Keratinocyte (primary cell): ENCODE measurements around the gene DCHS2. TPM values are rescaled to one million over a fixed set of nuclear protein-coding genes. Genes with fewer than 3 reads are reported as not detected.

Experiments used
- DNase-seq: peaks from one replicate; pipeline ENCODE4 v3.0.0-alpha.2; 2011; ENCODE audit warnings: low read depth, missing footprints, low spot score
- FAIRE-seq: peaks from 2 replicates; lab custom pipeline; 2011; peaks lifted over from hg19 to GRCh38; lab: Jason Lieb, UNC
- H2AFZ ChIP-seq: 2 replicates; pipeline ENCODE4 v1.6.0; 2012; ENCODE audit warnings: low read length, control low read depth, inconsistent platforms; ENCODE audit not compliant: control insufficient read depth
- H3K27ac ChIP-seq: 2 replicates; pipeline ENCODE4 v1.5.1; 2011; ENCODE audit warnings: low read length; ENCODE audit not compliant: control insufficient read depth, insufficient read depth
- H3K27me3 ChIP-seq: 3 replicates; pipeline ENCODE4 v1.6.0; 2011; ENCODE audit warnings: low read length; ENCODE audit not compliant: control insufficient read depth, insufficient read depth; ENCODE audit errors: extremely low read depth
- H3K36me3 ChIP-seq, 2 experiments: 2 replicates in 1 of 2; 3 replicates in 1 of 2; pipeline ENCODE4 v1.5.1; 2011; ENCODE audit warnings: low read length in 2 of 2, mild to moderate bottlenecking in 1 of 2; ENCODE audit not compliant: control insufficient read depth in 2 of 2, insufficient read depth in 2 of 2; ENCODE audit errors: extremely low read depth in 1 of 2
- H3K4me1 ChIP-seq: 3 replicates; pipeline ENCODE4 v1.5.1; 2011; ENCODE audit warnings: low read length; ENCODE audit not compliant: control insufficient read depth, insufficient read depth; ENCODE audit errors: extremely low read depth
- H3K4me2 ChIP-seq: 3 replicates; pipeline ENCODE4 v1.6.0; 2011; ENCODE audit warnings: low read depth, low read length; ENCODE audit not compliant: control insufficient read depth, insufficient read depth; ENCODE audit errors: extremely low read depth
- H3K4me3 ChIP-seq, 3 experiments: fragments of 200-600 bp in 1 of 3; sonication (generic) in 1 of 3; 2 replicates in 2 of 3; 3 replicates in 1 of 3; pipeline ENCODE4 v1.5.1; 2011 to 2016; ENCODE audit warnings: low read length in 3 of 3, mild to moderate bottlenecking in 3 of 3, control low read depth in 2 of 3, inconsistent platforms in 1 of 3, low read depth in 1 of 3, mixed read lengths in 1 of 3, mixed run types in 1 of 3, moderate library complexity in 1 of 3; ENCODE audit not compliant: control insufficient read depth in 2 of 3, insufficient read depth in 2 of 3; ENCODE audit errors: extremely low read depth in 1 of 3
- H3K79me2 ChIP-seq: 2 replicates; pipeline ENCODE4 v1.6.0; 2012; ENCODE audit warnings: low read length; ENCODE audit not compliant: control insufficient read depth, insufficient read depth
- H3K9ac ChIP-seq: 3 replicates; pipeline ENCODE4 v1.6.0; 2011; ENCODE audit warnings: low read length; ENCODE audit not compliant: control insufficient read depth, insufficient read depth; ENCODE audit errors: extremely low read depth
- H3K9me1 ChIP-seq: 3 replicates; pipeline ENCODE4 v1.6.0; 2011; ENCODE audit warnings: low read length; ENCODE audit not compliant: control insufficient read depth, insufficient read depth; ENCODE audit errors: extremely low read depth
- H3K9me3 ChIP-seq: 2 replicates; pipeline ENCODE4 v1.5.1; 2012; ENCODE audit warnings: low read depth, low read length; ENCODE audit not compliant: control insufficient read depth
- H4K20me1 ChIP-seq: 3 replicates; pipeline ENCODE4 v1.6.0; 2011; ENCODE audit warnings: low read length; ENCODE audit not compliant: control insufficient read depth, insufficient read depth; ENCODE audit errors: extremely low read depth
- EZH2 ChIP-seq: IDR thresholded peaks from one replicate; pipeline ENCODE4 v1.6.1; 2012; ENCODE audit warnings: inconsistent platforms, mild to moderate bottlenecking, low read length, moderate library complexity
- dilution Hi-C: fragments of 300-500 bp; cut with MboI; formaldehyde crosslinking; loops from one replicate; pipeline ENCODE4 v1.7.0; 2020; ENCODE audit warnings: low sequenced_read_pairs; ENCODE audit not compliant: extremely low pct_ligation_motif_present
- polyA plus RNA-seq, 5 experiments: library from polyadenylated mRNA; depleted of rRNA in 3 of 5; stranded (reverse) in 3 of 5; stranded (forward) in 1 of 5; unstranded in 1 of 5; fragments of >200 nt; gene quantifications; 1 replicate in 1 of 5; 2 replicates in 3 of 5; 3 replicates in 1 of 5; pipeline versions ENCODE4 v1.2.1 to v1.2.3, GENCODE V29; 2011 to 2012; ENCODE audit warnings: missing spikeins in 2 of 5, low read depth in 1 of 5, low replicate concordance in 1 of 5
- TF ChIP-seq, protein P1 (sequence below), 3 experiments: IDR thresholded peaks in 1 of 3; conservative IDR thresholded peaks in 1 of 3; optimal IDR thresholded peaks in 1 of 3; 2 replicates in 2 of 3; 3 replicates in 1 of 3; pipeline versions ENCODE3 to v1.5.1; 2011; ENCODE audit warnings: low read length in 3 of 3, mild to moderate bottlenecking in 3 of 3, moderate library complexity in 2 of 3, control low read depth in 1 of 3, inconsistent platforms in 1 of 3; ENCODE audit not compliant: insufficient read depth in 2 of 3; ENCODE audit errors: extremely low read depth in 1 of 3

DCHS2 gene
- polyA plus RNA-seq, 1 donor (not counting 4 experiments of a cell fraction or from before 2014, with no cell fraction given), result 0.01 TPM

DNA sequence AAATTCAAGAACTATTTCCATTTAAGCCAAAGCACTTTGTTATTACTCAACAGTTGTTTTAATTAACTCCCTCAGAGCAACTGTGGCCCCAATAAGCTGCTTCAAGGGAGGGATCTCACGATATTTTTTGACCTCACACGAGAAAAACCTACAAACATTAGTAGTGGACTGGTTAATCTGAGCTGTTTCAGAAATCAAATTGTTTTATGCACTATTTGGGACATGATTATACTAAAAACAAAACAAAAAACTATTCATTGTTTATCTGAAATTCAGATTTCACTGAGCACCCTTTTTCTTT is 74.3 kb downstream of the DCHS2 start:
- Histone ChIP-seq H2AFZ (no peak overlapping the region), H3K27me3 (no peaks in the 10 kb centered on the region), H3K9me1 (no peaks in the 10 kb centered on the region), H3K9me3 (no peaks in the 10 kb centered on the region), H3K27ac (no peak overlapping the region), H3K36me3 (no peaks in the 10 kb centered on the region), H3K4me2 (peak overlapping the region; percentile 93), H3K79me2 (no peaks in the 10 kb centered on the region), H3K9ac (no peak overlapping the region), H3K4me1 (no peaks in the 10 kb centered on the region), H3K4me3 (peak overlapping the region in 1 of 3 experiments; percentile 57), H4K20me1 (no peaks in the 10 kb centered on the region)
- DNase-seq (no peak), FAIRE-seq (no peak)
- no peak for TF ChIP-seq EZH2
- TF ChIP-seq, protein P1, sequence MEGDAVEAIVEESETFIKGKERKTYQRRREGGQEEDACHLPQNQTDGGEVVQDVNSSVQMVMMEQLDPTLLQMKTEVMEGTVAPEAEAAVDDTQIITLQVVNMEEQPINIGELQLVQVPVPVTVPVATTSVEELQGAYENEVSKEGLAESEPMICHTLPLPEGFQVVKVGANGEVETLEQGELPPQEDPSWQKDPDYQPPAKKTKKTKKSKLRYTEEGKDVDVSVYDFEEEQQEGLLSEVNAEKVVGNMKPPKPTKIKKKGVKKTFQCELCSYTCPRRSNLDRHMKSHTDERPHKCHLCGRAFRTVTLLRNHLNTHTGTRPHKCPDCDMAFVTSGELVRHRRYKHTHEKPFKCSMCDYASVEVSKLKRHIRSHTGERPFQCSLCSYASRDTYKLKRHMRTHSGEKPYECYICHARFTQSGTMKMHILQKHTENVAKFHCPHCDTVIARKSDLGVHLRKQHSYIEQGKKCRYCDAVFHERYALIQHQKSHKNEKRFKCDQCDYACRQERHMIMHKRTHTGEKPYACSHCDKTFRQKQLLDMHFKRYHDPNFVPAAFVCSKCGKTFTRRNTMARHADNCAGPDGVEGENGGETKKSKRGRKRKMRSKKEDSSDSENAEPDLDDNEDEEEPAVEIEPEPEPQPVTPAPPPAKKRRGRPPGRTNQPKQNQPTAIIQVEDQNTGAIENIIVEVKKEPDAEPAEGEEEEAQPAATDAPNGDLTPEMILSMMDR (optimal IDR thresholded peaks at IDR 0.05 in 1 of 3, IDR thresholded peaks at IDR 0.05 in 1 of 3, conservative IDR thresholded peaks at IDR 0.05 in 1 of 3; ENCODE audit: extremely low read depth in 1 of 3, insufficient read depth in 2 of 3, low read length in 3 of 3), result no peak
- dilution Hi-C loops, result no loop called here

DNA sequence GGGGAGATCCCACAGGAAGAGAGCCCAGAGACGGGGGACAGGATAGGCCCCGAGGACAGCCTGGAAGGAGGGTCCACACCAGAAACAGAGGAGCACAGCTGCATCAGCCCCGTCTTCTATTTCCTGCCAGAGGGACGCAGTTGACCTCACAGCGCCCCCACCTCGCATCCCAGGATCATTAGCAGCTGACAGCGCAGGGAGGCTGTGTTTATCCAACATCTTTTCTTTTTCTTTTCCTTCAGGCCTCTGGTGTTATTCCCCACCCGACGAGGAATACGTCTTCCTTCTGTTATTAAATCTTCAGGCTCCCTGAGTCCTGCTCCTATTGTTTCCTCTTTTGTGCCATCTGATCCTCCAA is 75.4 kb downstream of the DCHS2 start:
- Histone ChIP-seq H3K4me1 (no peaks in the 10 kb centered on the region), H3K9me3 (no peaks in the 10 kb centered on the region), H2AFZ (peak overlapping the region; percentile 90), H3K27me3 (no peaks in the 10 kb centered on the region), H3K4me2 (peak overlapping the region; percentile 93), H3K9ac (peak overlapping the region; percentile 39), H3K27ac (no peak overlapping the region), H3K36me3 (no peaks in the 10 kb centered on the region), H4K20me1 (no peaks in the 10 kb centered on the region), H3K9me1 (no peaks in the 10 kb centered on the region), H3K79me2 (no peaks in the 10 kb centered on the region), H3K4me3 (peak overlapping the region; percentile 37 to 75 (median 57))
- dilution Hi-C loops, result no loop called here
- FAIRE-seq (no peak), DNase-seq (no peak)
- TF ChIP-seq, protein P1 (optimal IDR thresholded peaks at IDR 0.05 in 1 of 3, IDR thresholded peaks at IDR 0.05 in 1 of 3, conservative IDR thresholded peaks at IDR 0.05 in 1 of 3; ENCODE audit: extremely low read depth in 1 of 3, insufficient read depth in 2 of 3, low read length in 3 of 3), result peak in 1 of 3 experiments; percentile 59
- no peak for TF ChIP-seq EZH2
